Measurements from ENCODE around the gene FOXL1.

- TF ChIP-seq FOXP2 (optimal IDR thresholded peaks at IDR 0.05; ENCODE audit: control extremely low read depth, extremely low read length, insufficient read depth): no peak
- TF ChIP-seq EZH2 (IDR thresholded peaks at IDR 0.05): no peak
These were observed 53.1 kb downstream of the FOXL1 start for GRCh38 chr16:86631444-86631843.
